ENCODE measurements around the gene NTF4.
"Not testable (repeated sequence)": the region's sequence is repeated elsewhere in the genome, so short reads cannot be mapped to it uniquely, and the experiment has no call there.

The NTF4 gene

GRCh38 chr19:49019242-49019932 lies 45.2 kb downstream of the NTF4 start:
- TF ChIP-seq POLR2AphosphoS5 (IDR thresholded peaks at IDR 0.05; ENCODE audit: low read depth, low read length) (no peak), PAX5 (IDR thresholded peaks at IDR 0.05; ENCODE audit: insufficient read depth, low read length, severe bottlenecking) (no peak), SPI1 (IDR thresholded peaks at IDR 0.05; ENCODE audit: low read depth, low read length) (no peak), POLR2A (IDR thresholded peaks at IDR 0.05; ENCODE audit: low read depth, low read length) (no peak), TAF1 (IDR thresholded peaks at IDR 0.05; ENCODE audit: low read depth, low read length) (no peak), POU2F2 (IDR thresholded peaks at IDR 0.05; ENCODE audit: low read depth, low read length) (no peak)
- FAIRE-seq: no peak
- DNase-seq (ENCODE audit: insufficient read length, low spot score): no peak

- peak; percentile 13 for FAIRE-seq
- not testable (repeated sequence) for DNase-seq (ENCODE audit: insufficient read length, low spot score)
Measured at GRCh38 chr19:49018388-49019241, 46.0 kb downstream of the NTF4 start.

- no peak for TF ChIP-seq SPI1 (IDR thresholded peaks at IDR 0.05; ENCODE audit: low read depth, low read length)
- TF ChIP-seq PAX5 (IDR thresholded peaks at IDR 0.05; ENCODE audit: insufficient read depth, low read length, severe bottlenecking): no peak
- no peak for TF ChIP-seq POU2F2 (IDR thresholded peaks at IDR 0.05; ENCODE audit: low read depth, low read length)
- no peak for TF ChIP-seq POLR2A (IDR thresholded peaks at IDR 0.05; ENCODE audit: low read depth, low read length)
- TF ChIP-seq POLR2AphosphoS5 (IDR thresholded peaks at IDR 0.05; ENCODE audit: low read depth, low read length): no peak
- TF ChIP-seq TAF1 (IDR thresholded peaks at IDR 0.05; ENCODE audit: low read depth, low read length): no peak
- peak; percentile 89 for DNase-seq (ENCODE audit: insufficient read length, low spot score)
- FAIRE-seq: peak; percentile 45
Measured at GRCh38 chr19:49017666-49018351, 46.8 kb downstream of the NTF4 start.

- no peak for FAIRE-seq
- TF ChIP-seq PAX5 (IDR thresholded peaks at IDR 0.05; ENCODE audit: insufficient read depth, low read length, severe bottlenecking) (no peak), POLR2A (IDR thresholded peaks at IDR 0.05; ENCODE audit: low read depth, low read length) (no peak), TAF1 (IDR thresholded peaks at IDR 0.05; ENCODE audit: low read depth, low read length) (no peak), SPI1 (IDR thresholded peaks at IDR 0.05; ENCODE audit: low read depth, low read length) (no peak), POU2F2 (IDR thresholded peaks at IDR 0.05; ENCODE audit: low read depth, low read length) (no peak), POLR2AphosphoS5 (IDR thresholded peaks at IDR 0.05; ENCODE audit: low read depth, low read length) (no peak)
- no peak for DNase-seq (ENCODE audit: insufficient read length, low spot score)
Measured at GRCh38 chr19:49017041-49017665, 47.5 kb downstream of the NTF4 start, which contains the start of gene LHB. Gene LHB (minus strand): TSS chr19:49017091. CDS start chr19:49017081, 10 bp downstream.

GRCh38 chr19:49016067-49016839 lies 48.4 kb downstream of the NTF4 start:
- TF ChIP-seq POU2F2 (IDR thresholded peaks at IDR 0.05; ENCODE audit: low read depth, low read length) (no peak), TAF1 (IDR thresholded peaks at IDR 0.05; ENCODE audit: low read depth, low read length) (no peak), POLR2A (IDR thresholded peaks at IDR 0.05; ENCODE audit: low read depth, low read length) (no peak), PAX5 (IDR thresholded peaks at IDR 0.05; ENCODE audit: insufficient read depth, low read length, severe bottlenecking) (no peak)
- no peak for FAIRE-seq
- no peak for DNase-seq (ENCODE audit: insufficient read length, low spot score)

GRCh38 chr19:49014870-49015255 lies 49.8 kb downstream of the NTF4 start:
- DNase-seq (ENCODE audit: insufficient read length, low spot score) (no peak), FAIRE-seq (no peak)
- TF ChIP-seq SPI1 (IDR thresholded peaks at IDR 0.05; ENCODE audit: low read depth, low read length) (no peak), POLR2AphosphoS5 (IDR thresholded peaks at IDR 0.05; ENCODE audit: low read depth, low read length) (no peak), POLR2A (IDR thresholded peaks at IDR 0.05; ENCODE audit: low read depth, low read length) (no peak), POU2F2 (IDR thresholded peaks at IDR 0.05; ENCODE audit: low read depth, low read length) (no peak), PAX5 (IDR thresholded peaks at IDR 0.05; ENCODE audit: insufficient read depth, low read length, severe bottlenecking) (no peak), TAF1 (IDR thresholded peaks at IDR 0.05; ENCODE audit: low read depth, low read length) (no peak)

- FAIRE-seq (no peak), DNase-seq (ENCODE audit: insufficient read length, low spot score) (no peak)
- TF ChIP-seq POLR2AphosphoS5 (IDR thresholded peaks at IDR 0.05; ENCODE audit: low read depth, low read length): no peak
- TF ChIP-seq PAX5 (IDR thresholded peaks at IDR 0.05; ENCODE audit: insufficient read depth, low read length, severe bottlenecking): no peak
- no peak for TF ChIP-seq TAF1 (IDR thresholded peaks at IDR 0.05; ENCODE audit: low read depth, low read length)
- no peak for TF ChIP-seq POU2F2 (IDR thresholded peaks at IDR 0.05; ENCODE audit: low read depth, low read length)
- TF ChIP-seq SPI1 (IDR thresholded peaks at IDR 0.05; ENCODE audit: low read depth, low read length): no peak
- TF ChIP-seq POLR2A (IDR thresholded peaks at IDR 0.05; ENCODE audit: low read depth, low read length): no peak
Measured at GRCh38 chr19:49014123-49014869, 50.3 kb downstream of the NTF4 start.

GRCh38 chr19:49011194-49011593 lies 53.4 kb downstream of the NTF4 start:
- DNase-seq (ENCODE audit: insufficient read length, low spot score) (no peak), FAIRE-seq (no peak)
- no peak for TF ChIP-seq TAF1 (IDR thresholded peaks at IDR 0.05; ENCODE audit: low read depth, low read length)
- TF ChIP-seq SPI1 (IDR thresholded peaks at IDR 0.05; ENCODE audit: low read depth, low read length): no peak
- no peak for TF ChIP-seq PAX5 (IDR thresholded peaks at IDR 0.05; ENCODE audit: insufficient read depth, low read length, severe bottlenecking)
- TF ChIP-seq POU2F2 (IDR thresholded peaks at IDR 0.05; ENCODE audit: low read depth, low read length): no peak
- no peak for TF ChIP-seq POLR2AphosphoS5 (IDR thresholded peaks at IDR 0.05; ENCODE audit: low read depth, low read length)
- TF ChIP-seq POLR2A (IDR thresholded peaks at IDR 0.05; ENCODE audit: low read depth, low read length): no peak

Data from GM12891 (cell line).